NB4 (cell line): ENCODE data around the gene ACOX3.

Source experiments
- DNase-seq: peaks from one replicate; pipeline ENCODE4 v3.0.0; 2010; ENCODE audit warnings: low read depth
- H3K4me3 ChIP-seq: one replicate; pipeline ENCODE4 v1.5.1; 2011; ENCODE audit warnings: mild to moderate bottlenecking, low read depth, low read length, moderate library complexity
- CTCF ChIP-seq: IDR thresholded peaks from one replicate; pipeline ENCODE4 v1.5.1; 2012; ENCODE audit warnings: low read depth, low read length
- MAX ChIP-seq: IDR thresholded peaks from 2 replicates; pipeline ENCODE4 v1.6.1; 2011; ENCODE audit warnings: low read depth, low read length
- MYC ChIP-seq: IDR thresholded peaks from 2 replicates; pipeline ENCODE4 v1.6.1; 2011; ENCODE audit warnings: low read depth, low read length
- POLR2A ChIP-seq: IDR thresholded peaks from 2 replicates; pipeline ENCODE4 v1.6.1; 2011; ENCODE audit warnings: mild to moderate bottlenecking; ENCODE audit not compliant: insufficient read length; ENCODE audit errors: extremely low read depth

ACOX3 gene

GRCh38 chr4:8473198-8473919 is 32.8 kb upstream of the ACOX3 start:
- TF ChIP-seq CTCF (no peak), POLR2A (no peak), MYC (no peak), MAX (no peak)
- no peak overlapping the region for H3K4me3 ChIP-seq
- DNase-seq, result peak; percentile 26

- no peak for DNase-seq
- no peak overlapping the region for H3K4me3 ChIP-seq
- TF ChIP-seq CTCF (no peak), POLR2A (no peak), MAX (no peak), MYC (no peak)
Measured at GRCh38 chr4:8472689-8473197, 32.2 kb upstream of the ACOX3 start.

- DNase-seq, result no peak
- H3K4me3 ChIP-seq, result no peak overlapping the region
- TF ChIP-seq MYC, result no peak
- no peak for TF ChIP-seq MAX
- no peak for TF ChIP-seq CTCF
- TF ChIP-seq POLR2A, result no peak
Measured at GRCh38 chr4:8472158-8472688, 31.7 kb upstream of the ACOX3 start.

GRCh38 chr4:8471211-8471875 is 30.8 kb upstream of the ACOX3 start:
- H3K4me3 ChIP-seq, result no peak overlapping the region
- TF ChIP-seq POLR2A (no peak), MYC (no peak), CTCF (no peak), MAX (no peak)
- DNase-seq, result no peak

GRCh38 chr4:8470451-8471024 is 30.0 kb upstream of the ACOX3 start:
- TF ChIP-seq CTCF (no peak), MYC (no peak), POLR2A (no peak), MAX (no peak)
- no peak overlapping the region for H3K4me3 ChIP-seq
- no peak for DNase-seq
